CD4-positive, alpha-beta T cell treated with Interferon gamma for 1 hour (primary cell): ENCODE measurements around the gene CD6.

Experiments used
- DNase-seq: peaks from one replicate; pipeline ENCODE4 v3.0.0-alpha.2; 2020

Gene CD6, protein sequence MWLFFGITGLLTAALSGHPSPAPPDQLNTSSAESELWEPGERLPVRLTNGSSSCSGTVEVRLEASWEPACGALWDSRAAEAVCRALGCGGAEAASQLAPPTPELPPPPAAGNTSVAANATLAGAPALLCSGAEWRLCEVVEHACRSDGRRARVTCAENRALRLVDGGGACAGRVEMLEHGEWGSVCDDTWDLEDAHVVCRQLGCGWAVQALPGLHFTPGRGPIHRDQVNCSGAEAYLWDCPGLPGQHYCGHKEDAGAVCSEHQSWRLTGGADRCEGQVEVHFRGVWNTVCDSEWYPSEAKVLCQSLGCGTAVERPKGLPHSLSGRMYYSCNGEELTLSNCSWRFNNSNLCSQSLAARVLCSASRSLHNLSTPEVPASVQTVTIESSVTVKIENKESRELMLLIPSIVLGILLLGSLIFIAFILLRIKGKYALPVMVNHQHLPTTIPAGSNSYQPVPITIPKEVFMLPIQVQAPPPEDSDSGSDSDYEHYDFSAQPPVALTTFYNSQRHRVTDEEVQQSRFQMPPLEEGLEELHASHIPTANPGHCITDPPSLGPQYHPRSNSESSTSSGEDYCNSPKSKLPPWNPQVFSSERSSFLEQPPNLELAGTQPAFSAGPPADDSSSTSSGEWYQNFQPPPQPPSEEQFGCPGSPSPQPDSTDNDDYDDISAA

DNA sequence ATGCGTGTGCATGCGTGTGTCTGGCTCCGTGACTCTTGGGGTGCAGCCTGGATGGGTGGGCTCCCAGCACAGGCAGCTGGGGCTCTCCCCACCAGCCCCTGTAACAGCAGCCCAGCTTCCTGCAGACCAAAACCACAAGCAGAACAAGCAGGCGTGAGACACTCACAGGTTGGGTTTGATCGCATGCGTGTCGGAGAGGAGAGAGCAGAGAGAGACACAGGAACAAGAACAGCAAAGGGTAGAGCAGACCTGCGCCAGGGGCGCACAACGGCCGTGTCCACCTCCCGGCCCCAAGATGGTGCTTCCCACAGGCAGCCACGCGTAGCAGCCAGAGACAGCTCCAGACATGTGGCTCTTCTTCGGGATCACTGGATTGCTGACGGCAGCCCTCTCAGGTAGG, at the start of gene CD6:
TSS of gene CD6 (plus strand) at position 161 of the 400 bp plus-strand sequence. CDS start at position 347, 186 bp downstream.
- peak; percentile 73 for DNase-seq

DNA sequence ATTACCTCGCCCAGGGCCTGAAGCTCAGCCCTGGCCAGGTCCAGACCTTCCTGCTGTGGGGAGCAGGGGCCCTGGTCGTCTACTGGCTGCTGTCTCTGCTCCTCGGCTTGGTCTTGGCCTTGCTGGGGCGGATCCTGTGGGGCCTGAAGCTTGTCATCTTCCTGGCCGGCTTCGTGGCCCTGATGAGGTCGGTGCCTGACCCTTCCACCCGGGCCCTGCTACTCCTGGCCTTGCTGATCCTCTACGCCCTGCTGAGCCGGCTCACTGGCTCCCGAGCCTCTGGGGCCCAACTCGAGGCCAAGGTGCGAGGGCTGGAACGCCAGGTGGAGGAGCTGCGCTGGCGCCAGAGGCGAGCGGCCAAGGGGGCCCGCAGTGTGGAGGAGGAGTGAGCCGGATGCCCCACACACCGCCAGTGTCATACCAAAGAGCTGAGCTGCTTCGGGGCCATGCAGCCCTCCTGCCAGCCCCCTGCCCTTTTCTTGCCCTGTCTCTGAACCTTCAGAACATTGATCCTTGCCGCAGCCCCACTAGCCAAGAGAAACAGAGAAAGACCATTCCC, 49.6 kb upstream of the CD6 start:
- DNase-seq, result no peak

DNA sequence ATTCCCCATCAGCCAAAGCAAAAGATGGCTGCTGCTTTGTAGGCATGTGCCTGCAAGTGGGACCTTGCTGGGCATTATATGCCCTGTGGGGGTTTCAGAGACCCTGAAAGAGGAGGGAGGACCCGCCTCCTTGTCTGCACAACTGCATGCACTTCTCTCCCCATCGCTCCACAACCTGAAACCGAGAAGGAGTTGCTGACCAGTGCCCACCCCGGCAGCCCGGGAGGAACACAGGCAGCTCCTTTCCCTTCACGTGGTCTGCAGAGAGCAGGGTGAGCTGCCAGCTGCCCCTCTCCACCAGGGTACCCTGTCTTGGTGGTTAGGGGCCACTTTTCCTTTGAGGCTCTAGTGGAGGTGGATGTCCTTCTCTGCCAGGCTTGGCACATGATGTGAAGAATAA, 48.6 kb upstream of the CD6 start:
- no peak for DNase-seq

DNA sequence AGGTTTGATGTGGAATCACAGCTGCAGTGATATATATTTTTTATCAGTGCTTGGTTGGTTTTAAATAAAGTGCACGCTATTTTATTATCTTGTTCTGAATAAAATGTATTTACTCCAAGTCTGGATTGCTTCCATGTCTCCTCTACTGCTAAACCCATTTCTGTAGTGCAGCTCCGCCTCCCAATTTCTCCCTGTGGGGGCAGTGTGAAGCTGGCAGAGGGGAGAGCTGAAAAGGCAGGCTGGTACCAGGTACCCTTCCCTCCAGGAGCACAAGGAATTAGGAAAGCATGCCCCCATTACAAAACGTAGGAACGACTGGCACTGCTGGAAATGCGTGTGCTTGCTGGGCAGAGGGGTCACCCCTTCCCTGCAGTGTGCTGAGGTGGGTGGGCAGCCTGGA, 48.2 kb upstream of the CD6 start:
- no peak for DNase-seq

DNA sequence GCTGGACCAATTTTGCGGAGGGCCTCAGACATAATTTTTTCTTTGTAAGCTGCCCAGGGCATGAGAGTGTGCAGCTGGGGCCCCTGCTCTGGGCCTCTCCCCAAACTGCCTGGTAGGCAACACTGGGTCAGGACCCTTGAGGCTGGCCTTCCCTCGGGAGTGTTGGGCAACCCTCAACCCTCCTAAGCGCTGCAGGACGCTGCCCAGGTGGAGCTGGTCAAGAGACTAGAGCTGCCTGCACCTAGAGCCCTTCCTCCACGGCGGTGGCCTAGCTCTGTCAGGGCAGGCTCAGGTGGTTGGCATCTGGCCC, 47.7 kb upstream of the CD6 start:
- no peak for DNase-seq

DNA sequence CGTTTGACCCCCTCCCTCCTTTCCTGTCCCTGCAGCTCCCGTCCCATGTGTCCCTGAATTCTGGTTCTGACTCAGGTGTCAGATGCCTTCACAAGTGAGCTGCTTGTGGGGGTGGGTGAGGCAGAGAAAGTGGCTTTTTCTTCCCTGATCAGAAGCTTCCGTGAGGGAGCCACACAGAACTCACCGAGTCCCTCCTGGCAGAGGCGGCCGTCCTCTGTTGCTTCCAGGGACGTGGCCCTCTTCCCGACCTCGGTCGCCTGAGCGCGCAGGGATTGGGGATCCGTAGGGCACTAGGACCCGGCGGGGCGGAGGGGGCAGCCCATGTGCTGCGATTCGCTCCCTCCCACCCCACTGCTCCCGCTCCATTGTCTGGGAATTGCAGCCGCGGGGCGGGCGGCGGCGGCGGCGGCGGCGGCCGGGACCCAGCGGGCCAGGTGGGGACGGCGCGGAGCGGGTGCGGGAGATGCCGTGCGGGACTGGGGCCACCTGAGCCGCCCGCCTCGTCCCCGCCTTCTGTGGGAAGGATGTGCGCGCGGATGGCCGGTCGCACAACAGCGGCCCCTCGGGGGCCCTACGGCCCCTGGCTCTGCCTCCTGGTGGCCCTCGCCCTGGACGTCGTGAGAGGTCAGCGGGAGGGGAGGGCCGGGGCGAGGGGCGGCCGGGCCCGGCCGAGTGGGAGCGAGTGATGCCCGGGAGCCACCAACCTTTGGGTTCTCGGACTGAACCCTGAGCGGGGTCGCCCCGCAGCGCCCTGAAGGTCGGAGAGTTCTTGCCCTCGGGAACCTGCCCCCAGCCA, 47.2 kb upstream of the CD6 start, which contains the start of gene TMEM132A:
TSS of gene TMEM132A (plus strand) at position 351 of the 796 bp plus-strand sequence. CDS start at position 525, 174 bp downstream.
- no peak for DNase-seq

DNA sequence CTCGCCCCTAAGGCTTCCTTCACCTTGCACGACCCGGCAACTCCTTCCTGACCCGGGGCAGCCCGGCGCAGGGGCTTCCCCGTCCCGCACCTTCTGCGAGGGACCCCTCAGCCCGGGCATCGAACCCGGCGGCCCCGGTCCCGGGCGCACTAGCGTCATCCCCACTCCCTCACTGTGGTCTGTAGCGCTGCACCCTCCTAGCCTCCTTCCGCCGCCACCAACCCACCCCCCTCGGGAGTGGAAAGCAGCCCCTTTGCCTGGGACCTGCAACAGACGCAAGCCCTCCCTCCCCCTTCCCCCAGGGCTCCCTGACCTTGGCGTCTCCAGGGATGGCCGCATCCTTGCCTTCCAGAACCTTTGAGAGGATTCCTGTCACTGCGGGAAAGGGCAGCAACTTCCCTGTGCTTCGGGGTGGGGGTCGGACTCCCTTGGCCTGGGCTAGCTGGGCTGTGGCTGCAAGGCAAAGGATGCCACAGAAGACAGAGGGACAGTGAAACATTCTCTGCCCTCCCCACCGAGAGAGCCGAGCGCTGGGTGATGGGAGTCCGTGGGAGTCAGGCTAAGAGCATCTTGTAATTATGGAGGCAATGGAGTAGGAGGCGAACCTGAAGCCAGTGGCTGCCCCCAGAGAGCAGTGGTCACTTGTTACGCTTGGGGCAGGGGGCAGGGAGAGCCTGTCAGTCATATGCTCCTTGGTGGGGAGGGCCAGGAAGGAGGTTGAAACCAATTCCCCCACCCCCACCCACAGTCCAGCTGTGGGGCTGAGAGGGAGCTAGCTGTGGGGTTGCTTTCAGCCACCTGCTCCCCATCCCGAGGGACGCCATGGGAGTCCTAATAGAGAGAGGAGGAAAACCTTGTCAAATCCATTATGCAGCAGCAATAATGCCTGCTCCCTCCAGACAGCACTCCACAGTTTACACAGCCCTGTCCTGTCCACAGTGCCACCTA, 46.3 kb upstream of the CD6 start:
- DNase-seq, result no peak

DNA sequence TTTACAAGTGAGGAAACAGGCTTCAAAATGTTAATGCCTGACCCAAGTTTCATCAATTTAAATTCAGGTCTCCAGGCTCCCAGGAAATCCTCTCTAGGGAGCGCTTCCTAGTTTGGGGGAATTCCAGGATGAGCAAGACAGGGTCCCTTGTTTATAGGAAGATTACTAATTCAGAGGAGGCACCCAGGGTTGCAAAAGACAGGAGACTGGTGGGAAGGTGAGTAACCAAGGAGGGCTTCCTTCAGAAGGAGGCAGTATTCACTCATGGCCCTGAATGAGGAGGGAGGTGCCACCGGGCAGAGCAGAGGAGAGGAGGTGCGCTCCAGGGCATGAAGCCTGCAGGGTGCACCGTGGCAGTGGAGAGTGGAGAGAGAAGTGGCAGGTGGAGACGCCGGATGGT, 45.6 kb upstream of the CD6 start:
- no peak for DNase-seq

DNA sequence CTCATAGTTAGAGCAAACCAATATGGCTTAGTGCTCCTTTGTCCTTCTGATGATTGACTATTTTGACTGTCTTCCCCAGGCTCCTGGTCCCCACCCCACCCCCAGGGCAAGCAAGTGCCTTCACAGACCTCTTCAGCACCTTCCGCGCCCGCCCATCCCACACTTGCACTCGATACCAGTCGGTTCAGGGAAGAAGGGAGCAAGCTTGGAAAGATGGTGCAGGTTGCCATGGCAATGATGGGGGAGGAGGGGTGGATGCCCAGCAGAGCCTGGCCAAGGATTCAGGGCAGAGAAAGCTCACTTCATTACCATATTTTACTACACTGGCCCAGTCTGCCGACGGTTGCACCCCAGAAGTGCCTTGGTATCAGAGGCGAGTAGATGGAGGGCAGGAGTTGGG, 45.0 kb upstream of the CD6 start:
- no peak for DNase-seq

DNA sequence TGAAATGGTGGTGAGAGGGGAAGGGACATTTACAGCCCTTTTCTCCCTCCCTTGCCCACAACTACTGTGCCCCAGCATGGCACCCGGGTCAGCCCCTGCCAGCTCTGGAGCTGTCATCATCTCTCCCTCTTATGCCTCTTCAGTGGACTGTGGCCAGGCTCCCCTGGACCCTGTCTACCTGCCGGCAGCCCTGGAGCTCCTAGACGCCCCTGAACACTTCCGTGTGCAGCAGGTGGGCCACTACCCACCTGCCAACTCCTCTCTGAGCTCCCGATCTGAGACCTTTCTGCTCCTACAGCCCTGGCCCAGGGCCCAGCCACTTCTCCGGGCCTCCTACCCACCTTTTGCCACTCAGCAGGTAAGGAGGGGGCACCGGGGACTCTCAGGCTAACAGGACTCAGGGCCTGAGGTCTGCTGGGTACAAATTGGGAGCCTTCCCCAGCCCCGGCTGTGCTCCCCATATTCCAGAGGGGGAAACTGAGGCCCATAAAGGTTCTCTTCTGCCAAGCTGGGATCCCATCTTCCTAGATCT, 44.4 kb upstream of the CD6 start:
- no peak for DNase-seq

DNA sequence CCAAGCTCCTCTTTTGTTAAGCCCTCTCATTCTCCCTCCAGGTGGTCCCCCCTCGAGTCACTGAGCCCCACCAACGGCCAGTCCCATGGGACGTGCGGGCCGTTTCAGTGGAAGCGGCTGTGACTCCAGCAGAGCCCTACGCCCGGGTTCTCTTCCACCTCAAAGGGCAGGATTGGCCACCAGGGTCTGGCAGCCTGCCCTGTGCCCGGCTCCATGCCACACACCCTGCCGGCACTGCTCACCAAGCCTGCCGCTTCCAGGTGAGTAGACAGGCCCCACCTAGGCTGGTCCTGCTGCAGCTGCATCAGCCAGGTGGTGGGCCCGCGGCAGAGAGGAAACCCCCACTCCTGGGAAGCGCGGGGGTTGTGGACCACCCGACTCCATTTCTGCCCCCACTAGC, 43.9 kb upstream of the CD6 start:
- DNase-seq, result no peak

DNA sequence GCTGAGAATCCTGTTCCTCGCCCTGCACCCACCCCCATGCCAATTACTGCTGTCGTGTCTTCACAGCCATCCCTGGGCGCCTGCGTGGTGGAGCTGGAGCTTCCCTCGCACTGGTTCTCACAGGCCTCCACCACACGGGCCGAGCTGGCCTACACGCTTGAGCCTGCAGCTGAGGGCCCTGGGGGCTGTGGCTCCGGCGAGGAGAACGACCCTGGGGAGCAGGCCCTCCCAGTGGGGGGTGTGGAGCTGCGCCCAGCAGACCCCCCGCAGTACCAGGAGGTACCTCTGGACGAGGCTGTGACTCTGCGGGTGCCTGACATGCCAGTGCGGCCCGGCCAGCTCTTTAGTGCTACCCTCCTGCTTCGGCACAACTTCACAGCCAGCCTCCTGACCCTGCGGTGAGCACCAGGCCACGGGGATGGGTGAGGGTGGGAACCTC, 42.9 kb upstream of the CD6 start:
- no peak for DNase-seq

DNA sequence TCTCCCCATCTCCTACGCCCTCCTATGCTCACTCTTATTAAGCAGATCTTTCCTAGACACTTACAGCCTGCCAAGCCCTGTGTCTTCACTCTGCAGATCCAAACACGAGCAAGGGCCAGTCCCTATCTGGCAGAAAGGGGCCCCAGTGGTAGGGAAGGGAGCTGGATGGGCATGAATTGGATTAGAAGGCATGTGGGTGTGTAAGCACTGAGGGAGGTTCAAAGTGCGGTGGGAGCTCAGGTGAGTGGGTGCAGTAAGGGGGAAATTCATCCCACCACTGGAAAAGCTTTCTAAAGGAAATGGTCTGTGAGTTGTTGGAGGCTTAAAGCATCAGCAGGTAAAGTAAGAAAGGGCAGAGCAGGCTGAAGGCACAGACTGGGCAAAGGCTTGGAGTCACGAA, 41.7 kb upstream of the CD6 start:
- DNase-seq, result no peak

DNA sequence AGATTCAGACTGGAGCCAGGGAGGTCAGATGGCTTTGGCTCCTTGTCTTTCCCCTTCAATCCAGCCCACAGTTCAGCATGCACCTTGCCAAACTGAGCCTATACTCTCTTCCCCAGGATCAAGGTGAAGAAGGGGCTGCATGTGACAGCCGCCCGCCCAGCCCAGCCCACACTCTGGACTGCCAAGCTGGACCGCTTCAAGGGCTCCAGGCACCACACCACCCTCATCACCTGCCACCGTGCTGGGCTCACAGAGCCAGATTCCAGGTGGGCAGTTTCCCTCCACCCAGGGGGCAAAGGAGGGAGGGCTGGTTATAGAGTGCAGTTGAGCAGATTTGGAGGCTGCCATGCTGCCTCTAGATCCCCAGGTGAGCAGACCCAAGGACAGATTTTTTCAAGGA, 41.1 kb upstream of the CD6 start:
- DNase-seq, result no peak

DNA sequence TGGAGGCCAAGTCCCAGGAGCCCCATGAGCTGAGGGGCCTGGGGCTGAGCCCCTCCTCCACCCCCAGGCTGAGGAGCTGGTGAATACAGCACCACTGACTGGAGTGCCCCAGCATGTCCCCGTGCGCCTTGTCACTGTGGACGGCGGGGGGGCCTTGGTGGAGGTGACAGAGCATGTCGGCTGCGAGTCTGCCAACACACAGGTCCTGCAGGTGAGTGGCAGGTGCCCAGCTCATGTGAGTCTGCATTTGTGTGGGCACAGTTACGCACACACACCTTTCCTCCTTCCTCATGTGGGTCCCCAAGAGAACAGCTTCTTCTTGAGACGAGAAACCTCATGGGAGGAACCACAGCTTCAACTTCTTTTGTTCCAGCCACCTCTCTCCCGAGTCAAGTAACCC, 39.6 kb upstream of the CD6 start:
- DNase-seq, result peak; percentile 68

DNA sequence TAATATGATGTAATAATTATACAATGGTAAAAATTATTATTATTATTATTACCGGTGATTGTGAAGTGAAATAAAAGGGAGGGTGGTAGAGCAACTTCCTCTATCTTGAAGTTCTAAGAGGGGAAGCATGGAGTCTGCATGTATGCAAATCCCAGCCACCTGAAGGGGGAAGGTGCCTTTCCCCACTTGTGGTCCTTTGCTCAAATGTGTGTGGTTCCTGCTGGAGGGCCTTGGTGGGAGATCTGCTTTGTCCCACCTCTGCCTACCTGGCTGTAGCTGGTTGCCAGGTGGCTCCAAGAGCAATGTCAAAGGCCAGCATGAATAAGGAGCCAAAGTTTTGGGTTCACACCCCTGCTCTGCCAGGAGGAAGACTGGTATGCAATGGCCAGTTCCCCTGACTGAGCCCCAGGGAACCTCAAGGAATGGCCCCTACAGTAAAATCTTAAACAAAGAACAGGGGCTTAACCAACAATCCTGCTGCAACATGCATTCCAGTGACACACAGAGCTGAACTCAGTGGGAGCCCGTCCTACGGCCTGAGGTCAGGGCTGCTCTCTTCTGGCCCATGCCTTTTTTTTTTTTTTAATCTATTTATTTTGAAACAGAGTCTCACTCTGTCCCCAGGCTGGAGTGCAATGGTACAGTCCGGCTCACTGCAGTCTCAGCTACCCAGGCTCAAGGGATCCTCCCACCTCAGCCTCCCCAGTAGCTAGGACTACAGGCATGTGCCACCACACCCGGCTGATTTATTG, 38.7 kb upstream of the CD6 start:
- DNase-seq, result no peak

DNA sequence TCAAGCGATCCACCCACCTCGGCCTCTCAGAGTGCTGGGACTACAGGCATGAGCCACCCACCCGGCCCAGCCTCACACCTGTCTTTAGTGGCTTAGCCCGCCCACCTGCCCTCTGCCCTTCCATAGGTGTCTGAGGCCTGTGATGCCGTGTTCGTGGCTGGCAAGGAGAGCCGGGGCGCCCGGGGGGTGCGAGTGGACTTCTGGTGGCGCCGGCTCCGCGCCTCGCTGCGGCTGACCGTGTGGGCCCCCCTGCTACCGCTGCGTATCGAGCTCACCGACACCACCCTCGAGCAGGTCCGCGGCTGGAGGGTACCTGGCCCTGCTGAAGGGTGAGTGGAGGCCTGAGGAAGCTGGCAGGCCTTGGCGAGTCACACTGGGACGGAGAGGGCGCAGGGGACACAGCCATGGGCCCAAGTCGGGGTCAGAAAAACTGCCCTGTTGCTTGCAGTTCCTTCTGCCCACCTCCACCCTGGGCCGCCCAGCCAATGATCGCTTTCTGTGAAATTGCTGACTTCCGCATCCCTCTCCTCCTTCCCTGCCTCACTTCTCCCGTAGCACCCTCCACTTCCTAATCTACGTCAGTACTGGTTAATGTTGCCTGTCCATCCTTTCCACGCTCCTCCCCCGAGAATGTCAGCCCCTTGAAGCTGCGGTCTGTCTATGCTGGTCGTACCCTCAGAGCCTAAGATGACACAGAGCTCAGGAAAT, 37.9 kb upstream of the CD6 start:
- DNase-seq, result no peak

DNA sequence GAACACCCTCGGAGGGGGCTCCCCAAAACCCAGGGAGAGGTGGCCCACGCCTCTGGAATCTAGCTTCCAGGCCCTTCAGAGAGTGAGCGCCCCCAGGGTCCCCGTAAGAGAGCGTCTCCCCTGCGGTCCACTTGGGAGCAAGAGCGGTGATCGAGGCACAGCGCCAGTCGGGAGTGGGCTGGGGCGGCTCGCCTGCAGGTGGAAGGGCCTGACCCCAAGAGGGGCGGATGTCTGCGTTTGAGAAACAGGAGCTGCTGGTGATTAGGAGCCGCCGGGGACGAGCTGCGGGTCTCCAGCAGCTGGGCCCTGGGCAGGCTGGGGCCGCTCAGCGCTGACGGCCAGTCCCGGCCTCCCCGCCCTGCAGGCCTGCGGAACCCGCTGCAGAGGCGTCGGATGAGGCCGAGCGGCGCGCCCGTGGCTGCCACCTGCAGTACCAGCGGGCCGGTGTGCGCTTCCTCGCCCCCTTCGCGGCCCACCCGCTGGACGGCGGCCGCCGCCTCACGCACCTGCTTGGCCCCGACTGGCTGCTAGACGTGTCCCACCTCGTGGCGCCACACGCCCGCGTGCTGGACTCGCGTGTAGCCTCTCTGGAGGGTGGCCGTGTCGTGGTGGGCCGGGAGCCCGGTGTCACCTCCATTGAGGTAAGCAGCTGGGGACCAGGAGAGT, 37.2 kb upstream of the CD6 start:
- no peak for DNase-seq

DNA sequence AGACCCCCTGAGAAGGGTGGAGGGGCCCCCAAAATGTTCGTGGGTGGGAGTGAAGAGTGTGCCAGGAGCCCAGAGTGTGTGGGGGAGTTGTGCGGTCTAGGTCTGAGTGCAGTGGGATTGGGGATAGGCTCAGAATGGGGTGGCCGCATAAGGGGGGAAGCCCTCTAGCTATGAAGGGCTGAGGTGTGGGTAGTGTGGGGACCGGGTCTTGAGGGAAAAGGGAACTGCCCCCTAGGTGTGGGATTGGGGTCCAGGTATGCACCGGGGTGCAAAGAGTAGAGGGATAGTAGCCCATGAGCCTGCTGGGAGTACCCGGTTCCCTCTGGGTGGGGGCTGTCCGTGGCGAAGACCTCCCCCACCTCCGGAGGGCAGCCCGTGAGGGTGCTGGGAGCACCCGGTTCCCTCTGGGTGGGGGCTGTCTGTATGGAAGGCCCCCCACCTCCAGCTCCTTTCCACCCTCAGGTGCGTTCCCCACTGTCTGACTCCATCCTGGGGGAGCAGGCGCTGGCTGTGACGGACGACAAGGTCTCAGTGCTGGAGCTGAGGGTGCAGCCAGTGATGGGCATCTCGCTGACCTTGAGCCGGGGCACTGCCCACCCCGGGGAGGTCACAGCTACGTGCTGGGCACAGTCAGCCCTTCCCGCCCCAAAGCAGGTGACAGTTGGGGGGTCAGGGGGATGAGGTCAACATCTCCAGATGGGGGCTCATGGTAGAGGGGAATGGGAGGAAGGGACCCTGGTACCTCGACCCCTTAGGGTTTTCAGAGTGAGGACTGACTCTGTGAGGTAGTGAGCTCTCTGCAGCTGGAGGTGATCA, 36.5 kb upstream of the CD6 start:
- DNase-seq, result no peak
